Measurements from ENCODE around the gene NYAP2.

The NYAP2 gene

GRCh38 chr2:225543626-225544025 lies 144.1 kb downstream of the NYAP2 start:
- H3K27me3 ChIP-seq: no peaks in the 10 kb centered on the region
- DNase-seq: no peak
- no peaks in the 10 kb centered on the region for H3K9me3 ChIP-seq
- H3K27ac ChIP-seq: no peak overlapping the region
- intact Hi-C loops (cut with DNase I; ENCODE audit: low total_unique reads): no loop called here
- no peaks in the 10 kb centered on the region for H3K4me1 ChIP-seq
- no peak for TF ChIP-seq CTCF (IDR thresholded peaks at IDR 0.05)
- H3K36me3 ChIP-seq: no peaks in the 10 kb centered on the region
- H3K4me3 ChIP-seq: no peak overlapping the region

- no peak for TF ChIP-seq CTCF (IDR thresholded peaks at IDR 0.05)
- Histone ChIP-seq H3K4me3 (no peak overlapping the region), H3K36me3 (no peaks in the 10 kb centered on the region), H3K27me3 (no peaks in the 10 kb centered on the region), H3K27ac (no peak overlapping the region), H3K9me3 (no peaks in the 10 kb centered on the region), H3K4me1 (no peaks in the 10 kb centered on the region)
- no peak for DNase-seq
- intact Hi-C loops (cut with DNase I; ENCODE audit: low total_unique reads): no loop called here
These were observed 157.0 kb downstream of the NYAP2 start for GRCh38 chr2:225556461-225556860.

GRCh38 chr2:225558399-225559071 lies 159.0 kb downstream of the NYAP2 start:
- intact Hi-C loops (cut with DNase I; ENCODE audit: low total_unique reads): no loop called here
- no peak for TF ChIP-seq CTCF (IDR thresholded peaks at IDR 0.05)
- Histone ChIP-seq H3K27me3 (no peaks in the 10 kb centered on the region), H3K36me3 (no peaks in the 10 kb centered on the region), H3K4me3 (no peak overlapping the region), H3K27ac (no peak overlapping the region), H3K9me3 (no peaks in the 10 kb centered on the region), H3K4me1 (no peaks in the 10 kb centered on the region)
- DNase-seq: no peak

GRCh38 chr2:225559072-225559415 lies 159.5 kb downstream of the NYAP2 start:
- Histone ChIP-seq H3K36me3 (no peaks in the 10 kb centered on the region), H3K4me3 (no peak overlapping the region), H3K27me3 (no peaks in the 10 kb centered on the region), H3K27ac (no peak overlapping the region), H3K9me3 (no peaks in the 10 kb centered on the region), H3K4me1 (no peaks in the 10 kb centered on the region)
- no peak for DNase-seq
- no peak for TF ChIP-seq CTCF (IDR thresholded peaks at IDR 0.05)
- intact Hi-C loops (cut with DNase I; ENCODE audit: low total_unique reads): no loop called here

- intact Hi-C loops (cut with DNase I; ENCODE audit: low total_unique reads): no loop called here
- H3K4me1 ChIP-seq: no peaks in the 10 kb centered on the region
- H3K27ac ChIP-seq: no peak overlapping the region
- no peaks in the 10 kb centered on the region for H3K36me3 ChIP-seq
- no peaks in the 10 kb centered on the region for H3K9me3 ChIP-seq
- no peak overlapping the region for H3K4me3 ChIP-seq
- H3K27me3 ChIP-seq: no peaks in the 10 kb centered on the region
- no peak for DNase-seq
- no peak for TF ChIP-seq CTCF (IDR thresholded peaks at IDR 0.05)
These were observed 167.3 kb downstream of the NYAP2 start for GRCh38 chr2:225566798-225567197.

- no peak for TF ChIP-seq CTCF (IDR thresholded peaks at IDR 0.05)
These were observed 170.5 kb downstream of the NYAP2 start for GRCh38 chr2:225569995-225570394.

More at GRCh38 chr2:225569995-225570394, 170.5 kb downstream of the NYAP2 start:
- no peak overlapping the region for H3K27ac ChIP-seq
- H3K27me3 ChIP-seq: no peaks in the 10 kb centered on the region
- no peak for DNase-seq
- intact Hi-C loops (cut with DNase I; ENCODE audit: low total_unique reads): no loop called here
- H3K4me3 ChIP-seq: no peak overlapping the region
- H3K36me3 ChIP-seq: no peaks in the 10 kb centered on the region
- H3K9me3 ChIP-seq: no peaks in the 10 kb centered on the region
- H3K4me1 ChIP-seq: no peaks in the 10 kb centered on the region
